ENCODE measurements around the gene TNFSF15.

TNFSF15 gene

DNA sequence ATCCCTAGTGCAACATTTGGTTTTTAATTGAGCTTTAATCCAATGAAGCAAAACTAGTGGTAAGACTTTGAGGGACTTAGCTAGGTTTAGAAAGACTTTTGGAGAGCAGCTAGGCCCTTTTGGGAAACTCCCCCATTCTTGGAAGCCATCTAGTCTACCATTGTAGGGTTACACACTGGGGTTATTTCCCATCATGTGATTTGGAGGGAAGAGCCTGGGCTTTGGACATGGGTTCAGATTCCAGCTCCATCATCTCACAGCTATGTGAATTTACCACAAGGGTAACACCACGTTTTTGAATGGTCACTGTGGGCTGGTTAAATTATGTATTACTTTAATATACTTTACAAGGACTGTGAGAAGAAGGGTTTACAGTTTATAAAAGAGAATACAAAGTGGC is 18.3 kb upstream of the TNFSF15 start:
- no peak for DNase-seq

DNA sequence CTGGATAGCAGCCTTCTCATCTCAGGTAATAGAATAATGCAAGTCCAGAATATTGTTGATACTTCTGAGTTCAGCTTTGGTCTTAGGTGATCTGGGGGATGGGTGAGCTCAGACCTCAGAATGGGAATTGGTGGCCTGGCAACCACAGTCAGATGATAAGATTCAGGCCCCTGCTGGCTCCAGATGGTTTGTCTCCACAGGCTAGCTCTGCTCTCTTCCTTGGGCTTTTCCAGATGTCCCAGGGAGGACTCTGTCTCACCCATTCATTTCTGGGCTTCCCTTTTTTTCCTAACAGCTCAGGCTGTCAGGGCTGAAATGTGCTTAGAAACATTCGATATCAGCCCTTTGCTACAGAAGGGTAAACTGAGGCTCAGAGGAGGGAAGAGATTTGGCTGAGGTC is 17.6 kb upstream of the TNFSF15 start:
- no peak for DNase-seq

GRCh38 chr9:114822708-114823107 is 16.9 kb upstream of the TNFSF15 start:
- no peak for DNase-seq

DNA sequence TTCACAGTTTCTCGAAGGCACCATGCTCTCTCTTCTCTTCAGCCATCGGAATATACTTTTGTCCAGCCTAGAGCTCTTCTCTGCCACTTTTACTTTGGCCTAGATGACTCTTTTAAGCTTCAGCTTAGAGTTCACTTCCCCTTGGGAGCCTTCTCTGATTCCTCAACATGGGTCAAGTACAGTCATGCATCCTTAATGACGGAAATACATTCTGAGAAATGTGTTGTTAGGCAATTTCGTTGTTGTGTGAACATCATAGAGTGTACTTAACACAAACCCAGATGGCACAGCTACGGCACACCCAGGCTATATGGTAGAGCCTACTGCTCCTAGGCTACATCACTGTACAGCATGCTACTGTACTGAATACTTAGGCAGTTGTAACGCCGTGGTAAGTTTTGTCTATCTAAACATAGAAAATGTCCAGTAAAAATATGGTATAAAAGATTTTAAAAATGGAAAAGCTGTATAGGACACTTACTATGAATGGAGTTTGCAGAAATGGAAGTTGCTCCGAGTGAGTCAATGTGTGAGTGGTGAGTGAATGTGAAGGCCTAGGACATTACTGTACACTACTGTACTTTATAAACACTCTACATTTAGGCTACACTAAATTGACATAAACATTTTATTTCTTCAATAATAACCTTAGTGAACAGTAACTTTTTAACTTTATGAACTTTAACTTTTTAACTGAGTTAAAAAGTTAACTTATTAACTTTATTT is 15.1 kb upstream of the TNFSF15 start:
- DNase-seq = no peak

DNA sequence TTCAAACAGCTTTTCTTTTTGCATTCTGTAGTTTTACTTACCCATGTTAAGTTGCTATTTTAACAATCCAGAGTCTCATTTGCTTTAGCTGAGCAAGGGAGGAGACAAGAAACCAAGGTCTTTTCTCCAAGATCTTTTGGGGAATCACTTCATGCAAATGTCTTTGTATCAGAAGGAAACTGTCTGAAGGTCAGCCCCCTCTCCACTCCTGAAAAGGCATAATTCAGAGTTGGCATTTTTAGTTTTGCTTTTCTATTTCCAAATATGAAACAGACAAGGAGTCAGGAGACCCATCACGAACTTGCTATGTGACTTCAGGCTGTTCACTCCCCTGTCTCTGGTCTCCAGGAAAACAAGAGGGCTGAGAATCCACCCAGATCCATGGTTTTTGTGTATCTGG is 12.3 kb upstream of the TNFSF15 start:
- no peak for DNase-seq

- DNase-seq = no peak
Observed at GRCh38 chr9:114813717-114814418, 8.0 kb upstream of the TNFSF15 start.

- DNase-seq = no peak
Observed at GRCh38 chr9:114811966-114812636, 6.3 kb upstream of the TNFSF15 start.

GRCh38 chr9:114811301-114811700 is 5.5 kb upstream of the TNFSF15 start:
- DNase-seq = no peak

DNA sequence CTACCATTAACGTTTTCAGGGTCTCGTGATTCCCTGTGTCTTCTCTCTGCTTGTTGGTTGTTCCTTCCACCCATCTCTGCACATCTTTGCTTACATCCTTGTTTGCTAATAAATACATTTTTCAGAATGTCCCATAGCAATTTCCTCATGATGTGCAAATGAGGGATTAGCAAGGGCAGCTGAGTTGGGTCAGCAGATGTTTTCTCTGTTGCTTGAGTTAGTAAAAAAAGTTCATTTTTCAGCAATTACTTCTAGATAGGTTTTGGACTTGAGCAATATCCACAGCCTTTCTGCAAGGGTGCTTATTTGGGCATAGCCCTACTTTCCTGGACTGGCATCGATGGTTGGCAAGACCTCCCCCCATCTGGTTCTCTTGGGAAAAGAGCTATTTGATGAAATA is 4.8 kb upstream of the TNFSF15 start:
- no peak for DNase-seq

GRCh38 chr9:114806526-114806900 is 674 bp upstream of the TNFSF15 start:
- DNase-seq = no peak

- DNase-seq = no peak
Observed at GRCh38 chr9:114804505-114804904, 1.3 kb downstream of the TNFSF15 start.

DNA sequence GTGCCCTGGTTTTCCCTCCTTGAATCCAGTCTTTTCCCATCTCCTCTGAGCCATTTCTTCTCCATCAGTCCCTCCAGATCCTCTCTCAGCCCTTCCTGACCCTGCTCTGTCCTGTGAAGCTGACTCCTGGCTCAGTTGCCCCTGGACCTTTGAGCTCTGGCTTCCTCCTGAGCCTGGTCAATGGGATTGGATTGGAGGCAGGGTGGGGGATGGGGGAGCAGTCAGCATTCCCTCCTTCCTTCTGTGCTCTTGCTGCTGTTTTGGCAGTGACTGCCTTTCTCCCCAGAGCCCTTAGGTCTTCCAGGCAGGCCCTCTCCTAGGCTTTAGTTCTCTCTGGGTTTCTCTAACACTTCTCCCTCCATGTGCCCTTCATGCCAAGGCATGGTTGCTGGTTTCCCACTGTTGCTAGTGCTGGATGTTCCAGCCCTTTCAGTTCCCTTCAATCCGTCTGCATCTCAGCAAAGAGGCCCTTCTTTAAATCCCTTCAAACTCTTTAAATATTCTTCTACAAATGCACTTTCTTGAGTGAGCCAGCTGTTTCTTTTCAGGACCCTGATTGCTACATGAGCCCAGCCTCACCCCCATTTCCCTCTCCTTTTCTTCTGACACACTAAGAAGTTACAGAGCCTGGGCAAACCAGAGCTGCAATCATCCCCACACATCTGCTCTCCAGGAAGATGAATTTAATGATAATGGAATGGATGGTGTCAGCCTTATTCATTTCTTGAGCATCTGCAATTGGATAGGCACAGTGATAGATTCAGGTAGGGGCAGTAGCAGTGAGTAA is 2.2 kb downstream of the TNFSF15 start:
- no peak for DNase-seq

DNA sequence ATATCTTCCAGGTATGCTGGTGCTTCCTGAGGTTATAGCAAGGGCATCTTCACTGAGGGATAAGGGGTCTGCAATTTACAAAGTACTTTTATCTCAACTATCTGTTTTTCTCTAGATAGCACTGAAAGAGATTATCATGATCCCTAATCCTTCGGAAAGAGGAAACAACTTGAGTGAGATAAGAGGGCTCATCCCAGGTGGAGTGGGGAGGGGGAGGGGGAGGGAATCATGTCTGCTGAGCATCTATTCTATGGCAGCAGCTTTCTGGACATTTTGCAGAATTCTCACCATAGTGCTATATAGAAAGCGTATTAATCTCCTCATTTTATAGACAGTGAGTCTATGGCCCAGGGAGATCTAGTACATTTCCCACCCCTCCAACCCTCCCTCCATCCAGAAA is 5.9 kb downstream of the TNFSF15 start:
- no peak for DNase-seq

GRCh38 chr9:114799441-114799840 is 6.4 kb downstream of the TNFSF15 start:
- DNase-seq = no peak

- DNase-seq = peak; percentile 68
Observed at GRCh38 chr9:114798780-114799427, 6.9 kb downstream of the TNFSF15 start.

DNA sequence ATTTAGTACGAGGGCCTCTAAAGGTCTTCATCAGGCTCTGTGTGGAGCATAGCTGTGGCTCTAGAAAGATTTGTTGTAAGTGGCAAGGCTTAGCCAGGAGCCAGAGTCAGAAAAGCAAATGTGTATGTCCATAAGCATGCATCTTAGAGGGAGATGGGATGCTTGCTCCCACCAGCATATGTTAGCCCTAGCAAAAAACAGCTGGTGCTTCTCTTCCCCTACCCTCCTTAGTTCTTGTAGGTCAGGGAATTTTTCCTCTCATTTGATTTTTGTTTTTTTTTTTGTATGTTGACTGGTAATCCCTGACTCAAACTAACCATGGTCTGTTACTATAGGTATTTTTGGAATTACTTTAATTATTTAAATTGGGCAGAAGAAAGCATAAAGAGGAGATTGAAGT is 7.7 kb downstream of the TNFSF15 start:
- no peak for DNase-seq

- DNase-seq = no peak
Observed at GRCh38 chr9:114792396-114792795, 13.4 kb downstream of the TNFSF15 start.

GRCh38 chr9:114791736-114792135 is 14.1 kb downstream of the TNFSF15 start:
- DNase-seq = no peak

DNA sequence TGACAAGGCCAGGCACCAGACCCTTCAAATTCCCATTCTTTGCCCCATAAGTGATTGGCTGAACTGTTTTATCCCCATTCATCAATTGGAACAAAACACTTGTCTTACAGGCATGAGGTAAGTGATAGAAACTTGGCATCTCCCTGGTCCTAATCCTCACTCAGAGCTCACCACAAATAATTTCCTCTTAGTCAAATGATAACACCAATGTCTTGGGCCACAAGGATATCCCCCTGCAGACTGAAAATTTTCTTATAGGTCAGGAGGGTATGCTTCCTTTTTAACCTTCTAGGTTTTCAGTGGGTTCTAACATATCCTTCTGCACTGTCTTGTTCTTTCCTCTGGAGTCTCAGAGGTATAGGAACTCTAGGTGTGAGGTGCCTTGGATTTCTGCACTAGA is 14.5 kb downstream of the TNFSF15 start:
- DNase-seq = no peak

GRCh38 chr9:114790521-114790920 is 15.3 kb downstream of the TNFSF15 start:
- DNase-seq = no peak

DNA sequence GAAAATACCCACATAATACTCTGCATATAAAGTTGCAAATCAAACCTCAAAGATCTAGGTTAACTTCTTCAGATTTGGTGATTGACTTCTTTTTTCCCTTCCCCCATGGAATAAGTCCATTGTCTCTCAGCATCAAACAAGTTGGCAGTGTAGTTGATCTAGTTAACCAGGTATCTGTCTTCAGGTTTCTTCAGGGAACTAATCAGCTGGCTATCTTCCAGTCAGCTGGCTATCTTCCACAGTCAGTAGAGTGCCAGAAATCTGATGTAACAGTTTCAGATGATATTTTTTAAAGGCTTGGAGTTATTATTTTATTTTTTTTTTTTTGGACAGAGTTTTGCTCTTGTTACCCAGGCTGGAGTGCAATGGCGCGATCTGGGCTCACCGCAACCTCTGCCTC is 16.8 kb downstream of the TNFSF15 start:
- no peak for DNase-seq

GRCh38 chr9:114787781-114788498 is 17.9 kb downstream of the TNFSF15 start:
- DNase-seq = no peak
